Ureter (tissue), 1 donor: ENCODE data around the gene PDX1. TPM values are rescaled to one million over a fixed set of nuclear protein-coding genes. Genes with fewer than 3 reads are reported as not detected.
"Not testable (repeated sequence)": the region's sequence is repeated elsewhere in the genome, so short reads cannot be mapped to it uniquely, and the experiment has no call there.

Experiments used
- DNase-seq: peaks from one replicate; pipeline ENCODE4 v3.0.0-alpha.2; 2020; ENCODE audit warnings: low spot score
- total RNA-seq: library from RNA; stranded (reverse); gene quantifications from one replicate; pipeline ENCODE4 v1.2.4, GENCODE V29; 2023
- donor health status: DM: yes; HTN: yes; CAD: no.

Gene PDX1
- total RNA-seq, 1 donor from 2014 or later = not detected

DNA sequence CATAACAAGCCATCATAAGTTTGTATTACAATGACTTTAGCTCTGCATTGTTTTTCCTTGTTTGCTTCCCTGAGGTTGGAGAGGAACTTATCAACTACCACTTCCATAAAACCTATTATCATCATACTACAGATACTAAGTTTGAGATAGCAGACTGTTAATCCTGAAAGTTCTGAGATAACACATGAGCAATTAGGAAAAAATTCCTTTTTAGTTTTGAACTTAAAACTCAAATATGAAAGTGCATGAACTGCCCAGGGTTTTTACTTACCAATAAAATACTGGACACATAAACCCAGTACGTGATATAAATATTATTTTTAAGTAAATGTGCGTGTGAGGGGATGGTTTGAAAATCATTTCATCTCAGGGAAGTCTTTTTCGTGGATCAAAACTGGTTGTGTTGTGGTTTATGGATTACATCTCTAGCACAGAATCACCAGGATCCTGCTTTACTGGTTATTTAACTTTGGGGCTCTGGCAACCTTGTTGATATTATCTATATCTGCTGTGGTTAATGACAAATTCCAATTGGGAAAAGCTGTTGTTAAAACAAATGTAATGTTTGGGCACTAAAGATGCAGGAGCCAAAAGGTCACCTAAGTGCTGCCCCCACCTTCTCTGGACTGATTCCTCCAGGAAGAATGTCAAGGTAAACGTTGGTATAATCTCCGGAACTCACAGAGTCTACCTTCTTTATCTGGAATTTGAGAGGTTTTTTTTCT is 36.9 kb downstream of the PDX1 start:
- DNase-seq = no peak

DNA sequence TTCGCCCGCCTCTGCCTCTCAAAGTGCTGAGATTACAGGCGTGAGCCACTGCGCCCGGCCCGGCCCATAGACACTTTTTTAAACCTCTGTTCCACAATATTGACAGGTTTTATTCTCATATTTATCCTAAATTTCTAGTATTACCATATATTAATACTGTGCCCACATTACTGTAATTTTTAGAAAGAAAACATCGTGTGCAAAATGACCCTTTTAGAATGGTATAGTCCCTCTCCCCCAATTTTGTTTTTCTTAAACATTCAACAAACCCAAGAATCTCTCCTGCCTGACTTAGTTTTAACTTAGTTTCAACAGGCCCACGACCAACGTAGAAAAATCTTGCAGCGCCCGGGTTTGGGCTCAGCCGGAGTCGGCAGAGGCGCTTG is 40.2 kb downstream of the PDX1 start:
- no peak for DNase-seq

DNA sequence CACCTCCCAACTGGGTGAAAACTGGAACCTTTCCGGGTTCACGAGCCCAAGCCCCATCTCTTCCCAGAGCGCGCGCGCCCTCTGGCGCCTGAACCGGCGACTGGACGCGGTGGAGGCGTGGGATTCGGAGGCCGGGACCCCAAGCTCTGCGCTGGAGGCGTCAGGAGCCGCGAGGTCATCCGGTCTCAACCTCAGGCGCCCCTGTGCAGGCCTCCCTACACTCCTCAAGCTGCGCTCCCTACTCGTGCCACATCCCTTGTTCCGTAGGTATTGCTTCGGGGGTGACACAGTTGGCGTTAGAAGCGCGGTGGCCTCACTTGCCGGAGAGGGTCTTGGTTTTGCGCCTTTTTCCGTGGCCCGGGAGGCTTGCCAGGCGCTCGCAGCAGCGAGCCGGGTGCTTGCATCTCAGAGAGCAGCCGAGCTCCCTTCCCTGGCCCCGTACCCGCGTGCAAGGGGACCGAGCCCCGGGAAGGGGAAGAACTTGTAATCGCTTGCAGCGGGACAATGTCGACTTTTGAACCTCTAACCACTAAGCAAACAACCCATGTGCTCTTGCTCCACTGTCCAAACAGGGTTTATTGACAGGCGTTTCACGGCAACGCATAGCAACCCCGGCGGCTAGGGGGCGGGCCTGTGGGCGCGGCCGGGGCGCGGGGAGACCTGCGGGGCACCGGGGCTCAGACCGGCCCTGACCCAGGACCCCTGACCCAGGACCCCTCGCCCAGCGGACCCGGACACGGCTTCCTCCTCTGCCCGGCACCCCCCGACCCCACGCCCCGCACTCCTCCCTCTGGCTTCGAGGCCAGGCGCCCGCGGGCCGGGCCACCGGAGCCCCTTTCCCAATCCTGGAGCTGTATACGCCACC is 40.8 kb downstream of the PDX1 start:
- DNase-seq = no peak

DNA sequence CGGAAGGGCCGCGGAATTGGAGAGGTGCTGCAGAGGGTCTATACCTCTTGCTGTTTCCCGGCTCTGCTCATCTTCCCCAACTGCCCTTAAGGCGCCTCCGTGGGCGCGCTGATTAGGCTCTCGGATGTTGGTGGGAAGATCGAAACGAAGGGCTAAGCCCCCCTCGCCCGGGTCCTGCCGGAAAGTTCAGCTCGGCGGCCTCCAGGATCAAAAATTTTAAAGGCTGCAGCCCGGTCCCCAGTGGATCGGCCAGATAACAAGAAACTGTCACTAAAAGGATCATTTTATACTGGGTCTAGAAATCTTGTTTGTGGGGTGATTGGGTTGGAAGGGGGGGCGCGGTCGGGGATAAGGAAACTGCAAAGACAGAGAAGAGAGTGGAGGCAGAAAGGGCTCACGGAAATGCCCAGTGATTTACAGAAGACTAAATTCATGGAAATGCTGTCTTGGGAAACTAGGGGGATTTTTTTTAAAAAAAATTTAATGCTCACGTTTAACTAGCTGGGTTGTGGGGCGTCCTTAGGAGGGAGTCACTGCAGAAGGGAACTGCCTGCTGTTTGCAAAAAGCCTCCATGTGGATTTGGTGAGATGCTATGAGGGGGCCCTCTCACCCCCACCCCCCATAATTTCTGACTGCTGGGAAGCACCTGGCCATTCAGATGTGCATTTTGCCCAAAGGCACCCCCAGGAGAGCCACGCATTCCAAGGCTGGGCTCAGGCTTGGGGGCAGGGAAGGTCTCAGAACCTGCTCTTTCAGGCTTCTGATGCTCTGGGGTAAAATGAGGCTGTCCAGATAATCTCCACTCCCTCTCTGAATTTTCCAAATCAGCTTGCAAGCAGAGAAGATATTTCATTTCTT is 41.7 kb downstream of the PDX1 start:
- no peak for DNase-seq

DNA sequence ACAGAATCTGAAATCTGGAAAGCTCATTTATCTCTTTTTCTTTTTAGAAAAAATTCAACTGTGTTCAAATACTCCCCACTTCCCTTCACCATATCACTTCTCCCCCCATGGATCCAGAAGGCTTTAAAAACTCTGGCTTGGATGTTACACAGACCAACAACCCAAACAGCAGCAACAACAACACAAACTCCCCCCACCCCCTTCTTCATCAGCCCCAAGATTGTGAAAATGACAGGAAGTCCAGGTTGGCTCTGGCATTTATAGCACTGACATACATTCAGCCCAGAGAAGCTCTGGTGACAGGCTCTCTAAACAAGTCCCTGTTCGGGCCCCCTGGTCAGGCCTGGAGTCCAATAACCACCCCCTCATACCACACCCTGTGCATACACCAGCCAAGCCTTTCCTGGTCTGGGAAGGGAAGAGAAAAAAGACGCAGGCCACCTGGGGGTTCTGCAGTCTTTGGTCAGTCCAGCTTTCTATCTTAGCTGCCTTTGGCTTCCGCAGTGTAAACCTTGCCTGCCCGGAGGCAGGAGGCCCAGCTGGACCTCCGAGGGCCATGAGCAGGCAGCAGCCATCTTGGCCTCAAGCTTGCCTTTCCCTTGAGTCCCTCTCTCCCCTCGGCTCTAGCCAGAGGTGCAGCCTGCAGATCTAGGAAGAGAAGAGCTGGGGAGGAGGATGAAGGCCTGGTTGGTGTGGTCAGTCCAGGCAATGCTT is 42.5 kb downstream of the PDX1 start:
- no peak for DNase-seq

DNA sequence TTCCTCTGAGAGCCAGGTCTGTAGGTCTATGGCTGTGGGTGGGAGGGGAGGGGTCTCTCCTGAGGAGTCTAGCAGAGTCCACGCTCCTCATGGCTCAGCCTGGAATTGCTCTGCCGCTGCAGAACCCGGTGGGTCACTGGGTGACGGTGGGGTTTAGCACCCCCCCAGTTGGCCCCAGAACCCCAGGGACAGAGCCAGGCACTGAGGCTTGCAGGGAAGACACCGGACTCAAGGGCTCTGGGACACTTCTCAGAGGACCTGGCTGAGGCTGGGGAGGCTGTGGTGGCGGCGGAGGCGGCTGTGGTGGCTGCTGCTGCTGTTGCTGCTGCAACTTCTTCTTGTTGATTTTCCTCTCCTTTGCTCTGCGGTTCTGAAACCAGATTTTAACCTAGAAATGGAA is 43.2 kb downstream of the PDX1 start:
- DNase-seq = no peak

DNA sequence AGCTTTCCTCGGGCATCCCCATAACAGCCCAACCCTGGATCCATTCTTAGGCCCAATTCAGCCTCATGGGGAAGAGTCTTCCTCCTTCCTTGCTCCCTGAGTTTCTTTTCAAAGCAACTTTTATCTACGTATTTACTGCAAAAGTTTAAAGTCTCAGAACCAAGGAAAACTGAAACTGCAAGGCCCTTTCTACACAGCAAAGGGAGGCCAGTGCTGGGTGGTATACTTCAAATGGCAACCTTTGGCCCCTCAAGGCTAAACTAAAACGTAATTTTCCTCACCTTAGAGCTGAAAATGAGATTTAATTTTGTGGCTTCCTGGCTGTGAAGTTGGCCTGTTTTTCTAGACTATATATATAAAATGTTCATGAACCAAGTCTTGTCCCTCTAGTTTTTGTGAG is 43.7 kb downstream of the PDX1 start:
- DNase-seq = no peak

DNA sequence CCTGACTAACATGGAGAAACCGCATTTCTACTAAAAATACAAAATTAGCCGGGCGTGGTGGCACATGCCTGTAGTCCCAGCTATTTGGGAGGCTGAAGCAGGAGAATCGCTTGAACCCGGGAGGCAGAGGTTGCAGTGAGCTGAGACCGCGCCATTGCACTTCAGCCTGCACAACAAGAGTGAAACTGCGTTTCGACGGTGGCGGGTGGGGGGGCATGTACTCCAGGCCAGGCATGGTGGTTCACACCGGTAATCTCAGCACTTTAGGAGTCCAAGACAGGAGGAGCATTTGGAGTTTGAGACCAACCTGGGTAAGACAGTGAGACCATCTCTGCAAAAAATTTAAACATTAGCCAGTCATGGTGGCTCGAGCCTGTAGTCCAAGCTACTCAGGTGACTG is 44.4 kb downstream of the PDX1 start:
- DNase-seq = not testable (repeated sequence)

DNA sequence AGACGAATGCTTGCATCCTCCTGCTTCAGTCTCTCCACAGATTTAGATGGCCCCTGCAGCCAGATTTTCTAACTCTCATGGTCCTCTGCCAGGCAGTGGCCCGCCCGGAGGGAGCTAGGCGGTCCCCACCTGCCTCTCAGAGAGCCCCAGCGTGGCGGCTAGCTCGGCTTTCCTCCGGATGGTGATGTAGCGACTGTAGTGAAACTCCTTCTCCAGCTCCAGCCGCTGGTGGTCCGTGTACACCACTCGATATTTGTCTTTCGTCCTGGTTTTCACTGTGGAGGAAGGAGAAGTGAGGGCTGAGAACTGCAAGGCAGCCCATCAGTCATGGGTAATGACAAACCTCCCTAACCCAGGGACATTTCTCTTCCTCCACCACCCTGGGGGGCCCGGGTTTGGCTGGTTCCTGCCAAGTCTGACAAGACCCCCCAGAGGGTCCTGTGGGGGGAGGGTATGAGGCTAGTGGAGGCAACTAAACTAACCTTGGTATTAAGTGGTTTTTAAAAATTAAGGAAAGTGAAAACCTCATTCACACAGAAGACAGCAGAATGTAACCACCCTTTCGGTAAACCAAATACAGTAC is 45.0 kb downstream of the PDX1 start:
- DNase-seq = no peak

DNA sequence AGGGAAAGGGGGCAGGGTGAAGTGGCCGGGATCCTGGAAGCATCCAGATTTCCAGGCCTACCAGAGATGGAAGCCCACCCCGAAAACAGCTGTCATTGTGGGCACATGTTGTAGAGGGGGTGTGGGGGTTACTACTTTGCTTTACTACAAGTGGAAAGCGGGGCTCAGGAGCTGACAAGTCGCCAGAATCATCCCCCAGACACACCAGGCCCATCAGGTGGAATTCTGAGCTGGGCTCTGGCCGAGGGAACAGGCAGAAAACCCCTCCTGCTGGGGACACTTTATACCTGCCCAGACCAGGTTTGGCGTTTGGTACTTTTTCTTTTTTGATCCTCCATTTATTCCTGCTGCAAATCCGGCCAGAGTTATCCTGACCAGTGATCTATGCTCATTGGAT is 45.5 kb downstream of the PDX1 start:
- no peak for DNase-seq

DNA sequence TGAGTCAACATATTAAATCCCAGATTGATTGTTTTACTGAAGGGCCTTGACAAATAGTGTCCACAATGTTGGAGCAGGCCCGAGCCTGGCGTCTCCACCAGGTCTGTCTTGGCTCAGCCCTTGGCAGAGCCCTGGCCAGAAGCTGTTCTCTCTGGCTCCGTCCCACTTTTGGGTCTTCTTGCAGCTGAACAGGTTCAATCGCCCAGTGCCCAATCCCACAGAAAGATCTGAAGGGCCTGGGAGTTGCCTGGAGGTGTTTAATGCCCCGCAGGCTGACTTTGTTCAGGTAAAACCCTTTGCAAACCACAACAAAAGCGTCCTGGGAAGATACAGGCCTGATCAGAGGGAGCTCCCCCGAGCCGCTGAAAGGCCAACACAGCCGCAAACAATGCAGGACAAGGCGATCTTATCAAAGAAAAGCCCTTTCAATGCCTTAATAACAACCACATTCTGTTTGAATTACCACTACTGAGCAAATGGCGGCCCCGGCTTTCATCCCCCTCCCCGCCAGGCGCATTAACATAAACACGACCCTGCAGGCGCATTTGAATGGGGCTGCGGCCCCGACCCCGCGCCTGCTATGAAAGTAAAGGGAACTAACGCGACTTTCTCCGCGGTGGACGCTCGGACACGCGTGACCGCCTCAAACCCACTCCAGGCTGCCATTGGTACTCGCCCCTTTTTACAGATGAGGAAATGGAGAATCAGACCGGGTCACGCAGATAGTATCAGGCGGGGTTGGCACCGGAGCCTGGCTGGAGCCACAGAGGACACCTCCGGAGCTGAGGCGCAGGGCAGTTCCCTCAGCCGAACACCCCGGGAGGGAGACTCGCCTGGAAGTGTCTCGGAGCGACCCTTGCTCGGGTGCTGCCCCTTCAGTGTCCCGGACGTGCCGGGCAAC is 46.2 kb downstream of the PDX1 start:
- DNase-seq = no peak

DNA sequence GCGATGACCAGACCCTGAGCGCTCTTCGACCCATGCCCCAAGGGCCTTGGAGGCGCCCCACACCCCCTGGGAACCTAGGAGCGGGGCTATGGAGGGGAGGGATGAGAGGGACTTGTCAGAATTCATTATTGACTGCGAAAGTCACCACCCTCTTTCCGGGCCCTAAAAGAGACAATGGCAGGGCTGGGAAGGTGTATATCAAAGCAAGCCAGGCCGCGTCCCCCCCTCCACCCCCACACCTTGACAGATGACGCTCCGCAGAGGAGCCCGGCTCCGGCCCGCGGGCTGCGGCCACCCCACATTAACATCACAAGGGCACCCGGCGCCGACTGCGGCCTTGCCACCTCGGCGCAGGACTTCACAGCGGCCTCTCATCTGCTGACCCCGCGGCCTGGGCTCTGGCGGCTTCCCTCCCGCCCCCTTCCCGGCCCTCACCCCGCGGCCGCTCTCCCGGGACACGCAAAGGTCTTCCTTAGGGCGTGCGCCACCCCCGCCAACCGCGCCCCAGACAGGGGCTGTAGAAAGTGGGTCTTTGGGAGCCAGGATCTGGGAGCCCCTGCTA is 46.9 kb downstream of the PDX1 start:
- DNase-seq = no peak

DNA sequence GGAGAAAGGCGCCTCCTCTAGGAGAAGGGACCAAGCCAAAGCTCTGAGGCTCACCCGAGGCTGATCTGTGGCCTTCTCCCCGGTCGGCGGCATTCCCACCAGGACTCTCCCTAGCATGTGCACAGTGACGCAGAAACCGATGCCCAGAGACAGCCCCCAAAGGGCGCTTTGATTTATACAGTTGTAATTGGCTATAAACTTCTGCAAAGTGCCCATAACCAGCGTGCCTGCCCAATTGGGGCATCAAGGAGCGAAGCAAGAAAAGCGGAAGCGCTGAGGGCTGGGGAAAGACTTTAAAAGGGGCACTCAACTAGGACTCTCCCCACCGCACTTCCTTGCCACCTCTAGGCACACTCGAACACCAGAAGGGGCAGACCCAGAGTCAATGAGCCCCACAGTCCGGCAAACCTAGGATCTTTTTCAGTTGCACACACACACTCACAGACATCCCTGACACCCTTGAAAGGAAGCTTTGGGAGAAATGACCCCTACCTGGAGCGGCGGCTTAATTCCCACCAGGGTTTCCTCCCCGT is 47.5 kb downstream of the PDX1 start:
- DNase-seq = no peak

DNA sequence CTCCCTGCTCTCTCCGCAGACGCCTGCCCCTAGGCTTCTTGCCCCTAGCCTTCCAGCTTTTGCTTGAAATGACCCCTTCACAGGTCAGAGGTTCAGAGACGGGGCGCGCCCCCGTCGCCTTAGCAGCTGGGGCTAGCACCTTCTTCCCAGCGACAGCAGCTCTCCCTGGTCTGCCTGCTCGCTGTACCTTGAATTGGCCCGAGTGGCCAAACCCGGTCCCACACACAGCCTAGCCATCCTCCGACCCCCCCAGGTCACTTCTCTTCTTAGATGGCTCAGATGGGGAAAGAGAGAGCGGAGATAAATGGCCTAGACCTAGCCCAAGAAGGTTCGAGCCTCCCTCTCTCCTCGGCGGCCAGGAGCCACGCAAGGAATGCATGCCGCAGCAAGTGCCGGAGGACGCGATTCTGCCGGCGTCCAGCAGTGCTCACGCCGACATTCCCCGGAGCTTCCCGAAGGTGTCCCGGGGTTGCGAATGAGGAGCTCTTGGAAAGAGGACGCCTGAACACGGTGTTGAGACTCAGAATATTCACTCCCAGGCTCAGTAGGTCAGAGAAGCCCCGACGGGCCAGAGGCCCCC is 48.0 kb downstream of the PDX1 start:
- DNase-seq = no peak

DNA sequence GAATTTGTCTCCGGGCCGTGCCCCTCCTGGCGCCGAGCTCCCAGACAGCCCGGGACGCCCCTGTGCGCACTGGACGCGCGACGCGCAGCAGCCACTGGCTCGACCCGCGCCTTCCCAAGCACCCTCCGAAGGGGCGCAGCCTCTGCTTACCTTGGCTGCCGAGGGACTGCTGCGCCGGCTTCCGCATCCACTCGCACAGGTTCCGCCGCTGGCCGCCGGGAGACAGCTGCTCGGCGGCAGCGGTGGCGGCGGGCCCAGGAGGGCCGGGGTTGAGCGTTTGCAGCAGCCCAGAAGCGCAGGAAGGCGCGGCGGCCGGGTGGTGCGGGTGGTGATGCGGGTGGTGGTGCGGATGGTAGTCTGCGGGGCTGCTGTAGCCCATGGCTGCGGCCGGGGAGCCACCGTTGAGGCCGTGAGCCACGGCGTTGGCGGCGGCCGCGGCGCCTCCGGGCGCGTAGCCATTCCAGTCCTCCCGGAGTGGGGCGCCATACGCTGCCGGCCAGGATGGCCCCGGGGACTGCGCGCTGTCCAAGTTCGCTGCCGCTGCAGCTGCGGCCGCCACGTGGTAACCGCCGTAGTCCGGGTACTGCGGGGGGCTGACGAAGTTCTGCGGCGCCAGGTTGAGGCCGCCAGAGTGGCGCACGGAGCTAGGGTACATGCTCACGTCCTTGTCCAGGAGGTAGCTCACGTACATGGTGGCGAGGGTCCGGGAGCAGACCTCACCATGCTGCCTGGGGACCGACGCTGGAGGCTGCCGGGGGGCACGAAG is 48.7 kb downstream of the PDX1 start:
- no peak for DNase-seq

DNA sequence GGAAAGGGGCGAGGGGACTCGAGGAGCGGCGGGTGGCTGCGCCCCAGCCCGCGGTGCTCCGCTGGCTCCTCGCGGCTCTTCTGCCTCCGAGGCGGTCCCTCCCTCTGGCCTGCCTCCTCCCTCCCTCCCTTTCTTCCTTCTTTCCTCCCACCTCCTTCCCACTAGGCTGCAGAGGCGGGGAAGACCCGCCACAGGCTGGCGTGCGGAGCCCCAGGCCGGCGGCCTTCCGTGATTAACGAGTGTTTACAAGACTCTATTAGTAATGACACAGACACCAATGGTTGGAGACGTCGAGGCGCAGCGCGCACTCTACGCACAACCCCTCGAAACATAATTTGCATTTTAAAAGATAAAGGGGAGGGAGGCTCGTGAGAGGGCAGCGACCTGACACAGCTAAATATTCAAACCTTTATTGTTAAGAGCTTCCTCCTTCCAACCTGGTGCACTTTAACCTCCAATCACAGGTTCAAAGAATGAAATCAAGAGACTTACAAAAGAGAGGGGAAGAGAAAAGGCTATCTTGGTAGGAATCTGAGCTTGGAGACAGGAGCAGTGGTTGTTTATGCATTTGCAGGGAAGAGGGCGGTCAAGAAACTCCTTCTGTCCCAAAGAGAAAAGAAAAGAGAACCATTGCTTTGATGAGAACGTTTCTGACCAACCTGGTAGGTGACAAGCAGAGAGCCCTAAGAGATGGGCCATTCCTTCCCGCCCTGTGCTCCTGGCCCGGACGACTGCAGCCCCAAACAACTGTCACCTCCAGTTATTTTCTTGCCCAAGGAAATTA is 49.5 kb downstream of the PDX1 start, which contains the start of gene CDX2:
CDX2 (minus strand) TSS at position 234 of the 784 bp plus-strand sequence. CDS start 309 bp downstream, outside the sequence.
- no peak for DNase-seq

DNA sequence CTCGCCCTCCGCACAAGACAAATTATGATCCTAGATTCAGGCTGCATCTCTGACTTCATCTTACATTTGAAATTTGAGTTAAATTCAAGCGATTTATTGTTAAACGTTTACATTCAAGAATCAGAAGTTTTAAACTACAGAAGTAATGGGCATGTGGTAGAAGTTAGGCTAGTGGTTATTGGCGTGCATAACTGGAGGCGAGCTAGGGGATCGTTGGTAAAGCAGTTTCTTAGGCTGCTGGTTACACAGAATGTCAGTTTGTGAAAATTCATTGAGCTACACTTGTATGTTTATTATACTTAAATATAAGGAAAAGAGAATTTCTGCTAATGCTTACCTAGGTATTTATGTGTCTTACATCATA is 50.0 kb downstream of the PDX1 start:
- no peak for DNase-seq
